ENCODE measurements around the gene DCTN4. TPM values are rescaled to one million over a fixed set of nuclear protein-coding genes. Genes with fewer than 3 reads are reported as not detected.
A peak's percentile ranks its signal among the peaks of the same experiment; 100 is the strongest.

Gene DCTN4
- total RNA-seq, 1 donor from 2014 or later: 68.5 TPM

DNA sequence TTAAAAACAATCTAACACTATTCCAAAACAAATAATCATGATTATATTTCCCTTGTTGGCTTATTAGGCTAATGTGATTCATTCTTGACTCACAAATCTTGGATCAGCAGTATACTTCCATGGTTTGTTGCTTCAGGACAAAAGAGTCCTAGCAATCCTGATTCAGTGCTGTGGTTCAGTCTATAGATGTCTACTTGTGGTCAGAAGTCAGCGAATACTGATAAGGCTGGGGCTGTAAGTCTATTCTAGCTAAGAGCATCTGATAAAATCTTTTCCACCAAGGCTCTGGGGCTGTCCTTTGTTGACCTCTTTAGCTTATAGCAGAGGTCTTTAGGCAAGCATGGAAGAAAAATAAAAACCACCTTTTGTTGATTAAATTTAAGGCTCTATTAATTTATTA lies 15.3 kb upstream of the DCTN4 start:
- TF ChIP-seq, protein P1, sequence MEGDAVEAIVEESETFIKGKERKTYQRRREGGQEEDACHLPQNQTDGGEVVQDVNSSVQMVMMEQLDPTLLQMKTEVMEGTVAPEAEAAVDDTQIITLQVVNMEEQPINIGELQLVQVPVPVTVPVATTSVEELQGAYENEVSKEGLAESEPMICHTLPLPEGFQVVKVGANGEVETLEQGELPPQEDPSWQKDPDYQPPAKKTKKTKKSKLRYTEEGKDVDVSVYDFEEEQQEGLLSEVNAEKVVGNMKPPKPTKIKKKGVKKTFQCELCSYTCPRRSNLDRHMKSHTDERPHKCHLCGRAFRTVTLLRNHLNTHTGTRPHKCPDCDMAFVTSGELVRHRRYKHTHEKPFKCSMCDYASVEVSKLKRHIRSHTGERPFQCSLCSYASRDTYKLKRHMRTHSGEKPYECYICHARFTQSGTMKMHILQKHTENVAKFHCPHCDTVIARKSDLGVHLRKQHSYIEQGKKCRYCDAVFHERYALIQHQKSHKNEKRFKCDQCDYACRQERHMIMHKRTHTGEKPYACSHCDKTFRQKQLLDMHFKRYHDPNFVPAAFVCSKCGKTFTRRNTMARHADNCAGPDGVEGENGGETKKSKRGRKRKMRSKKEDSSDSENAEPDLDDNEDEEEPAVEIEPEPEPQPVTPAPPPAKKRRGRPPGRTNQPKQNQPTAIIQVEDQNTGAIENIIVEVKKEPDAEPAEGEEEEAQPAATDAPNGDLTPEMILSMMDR (IDR thresholded peaks at IDR 0.05): no peak
- no peak for ATAC-seq
- no peak overlapping the region for H3K4me3 ChIP-seq

GRCh38 chr5:150771034-150771795 lies 12.4 kb upstream of the DCTN4 start:
- Histone ChIP-seq H3K9me3 (no peaks in the 10 kb centered on the region), H3K27me3 (no peaks in the 10 kb centered on the region), H3K36me3 (no peaks in the 10 kb centered on the region), H3K4me1 (no peaks in the 10 kb centered on the region), H3K4me3 (no peak overlapping the region), H3K27ac (no peak overlapping the region)
- intact Hi-C loops (cut with DNase I): no loop called here
- TF ChIP-seq, protein P1 (IDR thresholded peaks at IDR 0.05): no peak
- DNase-seq (no peak), ATAC-seq (no peak)

More for the DNA sequence above, 15.3 kb upstream of the DCTN4 start:
- H3K27me3 ChIP-seq: no peaks in the 10 kb centered on the region
- peaks cover 6% of the 10 kb centered on the region for H3K4me1 ChIP-seq
- no peak for DNase-seq
- no peaks in the 10 kb centered on the region for H3K36me3 ChIP-seq
- intact Hi-C loops (cut with DNase I): no loop called here
- no peaks in the 10 kb centered on the region for H3K9me3 ChIP-seq
- H3K27ac ChIP-seq: no peak overlapping the region

GRCh38 chr5:150766251-150766650 lies 7.4 kb upstream of the DCTN4 start:
- TF ChIP-seq, protein P1 (IDR thresholded peaks at IDR 0.05): no peak
- no peaks in the 10 kb centered on the region for H3K9me3 ChIP-seq
- no peaks in the 10 kb centered on the region for H3K27me3 ChIP-seq
- H3K4me1 ChIP-seq: peaks cover 10% of the 10 kb centered on the region
- H3K27ac ChIP-seq: no peak overlapping the region
- DNase-seq (no peak), ATAC-seq (no peak)
- H3K4me3 ChIP-seq: no peak overlapping the region
- H3K36me3 ChIP-seq: no peaks in the 10 kb centered on the region
- intact Hi-C loops (cut with DNase I): no loop called here

- Histone ChIP-seq H3K4me1 (peaks cover 10% of the 10 kb centered on the region), H3K4me3 (no peak overlapping the region), H3K27ac (no peak overlapping the region), H3K27me3 (no peaks in the 10 kb centered on the region), H3K36me3 (no peaks in the 10 kb centered on the region), H3K9me3 (no peaks in the 10 kb centered on the region)
- no peak for ATAC-seq
- TF ChIP-seq, protein P1 (IDR thresholded peaks at IDR 0.05): no peak
- no peak for DNase-seq
- intact Hi-C loops (cut with DNase I): no loop called here
Measured at GRCh38 chr5:150765799-150766169, 7.0 kb upstream of the DCTN4 start.

DNA sequence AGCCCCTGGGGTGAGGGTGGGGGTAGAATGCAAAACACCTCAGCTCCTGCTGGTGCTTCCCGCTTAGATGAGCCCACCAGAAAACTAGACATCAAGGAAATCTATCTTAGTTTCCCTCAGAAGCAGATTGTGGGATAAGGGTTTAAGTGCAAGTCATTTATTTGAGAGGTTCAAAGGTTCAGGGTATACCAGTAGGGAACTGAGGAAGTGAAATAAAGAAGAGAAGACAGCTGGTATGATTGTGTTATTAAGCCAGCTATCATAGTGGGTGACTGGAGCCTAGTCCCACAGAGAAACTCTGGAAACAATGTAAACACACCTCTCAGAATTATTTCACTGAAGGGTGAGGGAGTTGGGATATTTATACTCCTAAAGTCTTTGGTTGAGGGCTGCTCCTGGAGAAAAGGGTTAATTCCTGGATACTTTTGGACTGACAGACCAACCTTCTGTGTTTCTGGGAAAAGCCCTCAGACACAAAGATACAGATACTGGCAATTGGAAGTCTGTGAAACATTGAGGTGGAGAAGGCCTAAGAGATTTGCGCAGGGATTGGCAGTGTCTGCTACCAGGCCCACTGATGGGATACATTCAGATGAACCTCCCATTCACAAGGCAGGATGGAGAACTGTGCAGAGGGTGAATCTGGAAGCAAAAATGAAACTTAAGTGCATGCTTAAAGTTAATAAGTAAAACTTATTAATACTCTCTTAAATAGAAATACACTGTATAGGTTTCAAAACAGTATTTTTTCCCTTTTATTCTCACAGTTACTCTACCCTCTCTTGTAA lies 6.4 kb upstream of the DCTN4 start:
- Histone ChIP-seq H3K9me3 (no peaks in the 10 kb centered on the region), H3K27me3 (no peaks in the 10 kb centered on the region), H3K4me3 (no peak overlapping the region), H3K36me3 (no peaks in the 10 kb centered on the region), H3K4me1 (peaks cover 10% of the 10 kb centered on the region), H3K27ac (peak overlapping the region; percentile 51)
- ATAC-seq: peak; percentile 63
- intact Hi-C loops (cut with DNase I): no loop called here
- no peak for DNase-seq
- TF ChIP-seq, protein P1 (IDR thresholded peaks at IDR 0.05): no peak
